Measurements from ENCODE around the gene PDE1C.

- TF ChIP-seq CTCF (IDR thresholded peaks at IDR 0.05) (no peak), POLR2A (IDR thresholded peaks at IDR 0.05) (no peak), EP300 (IDR thresholded peaks at IDR 0.05) (no peak)
Measured at GRCh38 chr7:32071466-32072091, 1.4 kb upstream of the PDE1C start.

All from ovary (tissue), 3 donors.